Mononuclear cell (primary cell): ENCODE results near the gene SNCG. TPM values are rescaled to one million over a fixed set of nuclear protein-coding genes. Genes with fewer than 3 reads are reported as not detected.
"Not testable (repeated sequence)": the region's sequence is repeated elsewhere in the genome, so short reads cannot be mapped to it uniquely, and the experiment has no call there.

Experiments used
- H3K27me3 ChIP-seq: 2 replicates; pipeline ENCODE4 v1.6.0; 2011; ENCODE audit warnings: low read length, control low read depth; ENCODE audit not compliant: insufficient read depth
- H3K4me1 ChIP-seq: 2 replicates; pipeline ENCODE4 v1.5.1; 2011; ENCODE audit warnings: mild to moderate bottlenecking, low read length, control low read depth; ENCODE audit not compliant: insufficient read depth
- H3K4me3 ChIP-seq: 2 replicates; pipeline ENCODE4 v1.5.1; 2011; ENCODE audit warnings: mild to moderate bottlenecking, low read length, moderate library complexity
- H3K9me3 ChIP-seq: 2 replicates; pipeline ENCODE4 v1.5.1; 2011; ENCODE audit warnings: low read depth, mild to moderate bottlenecking, control low read depth, low read length
- total RNA-seq: library from RNA; depleted of rRNA; stranded (reverse); fragments of >200 nt; gene quantifications from one replicate; pipeline ENCODE4 v1.2.3, GENCODE V29; 2012

SNCG gene
- total RNA-seq, 1 donor = not detected

GRCh38 chr10:87007124-87007523 lies 48.7 kb downstream of the SNCG start:
- H3K27me3 ChIP-seq = not testable (repeated sequence)

GRCh38 chr10:87007674-87008073 lies 49.3 kb downstream of the SNCG start:
- not testable (repeated sequence) for H3K4me1 ChIP-seq, H3K4me3 ChIP-seq, H3K9me3 ChIP-seq, H3K27me3 ChIP-seq

More at GRCh38 chr10:87007124-87007523, 48.7 kb downstream of the SNCG start:
- not testable (repeated sequence) for H3K4me1 ChIP-seq, H3K9me3 ChIP-seq, H3K4me3 ChIP-seq

GRCh38 chr10:87008303-87008702 lies 49.9 kb downstream of the SNCG start:
- H3K27me3 ChIP-seq, H3K9me3 ChIP-seq, H3K4me3 ChIP-seq, H3K4me1 ChIP-seq: not testable (repeated sequence)

GRCh38 chr10:87009134-87009696 lies 50.8 kb downstream of the SNCG start:
- H3K27me3 ChIP-seq, H3K9me3 ChIP-seq, H3K4me3 ChIP-seq, H3K4me1 ChIP-seq: not testable (repeated sequence)

Other genes starting within 250 kb of the SNCG start
- gene BMPR1A, start 202.0 kb upstream of the SNCG start, total RNA-seq = 3.3 TPM
- gene MMRN2, start 984 bp upstream of the SNCG start, total RNA-seq = 1.2 TPM
- not detected for gene ADIRF, start 9.9 kb downstream of the SNCG start, total RNA-seq
- gene FAM25A, start 61.7 kb downstream of the SNCG start, total RNA-seq = not detected
- 123 TPM for gene GLUD1, start 136.2 kb downstream of the SNCG start, total RNA-seq
- 30.9 TPM for gene SHLD2, start 136.6 kb downstream of the SNCG start, total RNA-seq